H1 (cell line): ENCODE measurements around the gene DYTN. TPM values are rescaled to one million over a fixed set of nuclear protein-coding genes. Genes with fewer than 3 reads are reported as not detected.

Experiments
- CEBPB ChIP-seq: IDR thresholded peaks from 2 replicates; pipeline ENCODE4 v1.6.1; 2012; ENCODE audit warnings: low read depth, low read length
- polyA plus RNA-seq, 7 experiments: library from polyadenylated mRNA; depleted of rRNA in 3 of 7; stranded (reverse) in 5 of 7; unstranded in 2 of 7; fragments of >200 nt in 5 of 7; fragments of 200-250 nt in 2 of 7; gene quantifications; 1 replicate in 5 of 7; 2 replicates in 1 of 7; 4 replicates in 1 of 7; pipeline versions ENCODE4 v1.2.1 to v1.2.3, GENCODE V29; 2011 to 2013; ENCODE audit warnings: missing spikeins in 2 of 7, mixed read lengths in 2 of 7
- total RNA-seq: library from RNA; stranded (reverse); fragmentation: NEBNext Ultra II Directional; extraction: Animal tissue kit (Norgen Biotek cat#: 25700); gene quantifications from 2 replicates; pipeline ENCODE4 v1.2.1, GENCODE V29; 2021

Gene DYTN
- total and polyA plus RNA-seq, 2 of the 8 experiments (the other 6 are each of a cell fraction or from before 2014, with no cell fraction given): not detected

- no peak for TF ChIP-seq CEBPB
Observed at GRCh38 chr2:206765242-206766056, 47.3 kb upstream of the DYTN start, which contains the start of the genes FASTKD2 and MDH1B (continued).
